BJ (cell line): ENCODE data around the gene ALKBH7. TPM values are rescaled to one million over a fixed set of nuclear protein-coding genes. Genes with fewer than 3 reads are reported as not detected.
A peak's percentile ranks its signal among the peaks of the same experiment; 100 is the strongest.
"Not testable (repeated sequence)": the region's sequence is repeated elsewhere in the genome, so short reads cannot be mapped to it uniquely, and the experiment has no call there.

Experiments
- CTCF ChIA-PET: fragments of 350-600 bp; formaldehyde crosslinking; extraction: SDS; loops from one replicate; lab custom pipeline; 2021; ENCODE audit warnings: antibody characterized with exemption, inconsistent platforms; lab: Yijun Ruan, JAX
- POLR2A ChIA-PET: fragments of 300-600 bp; sonication (Branson Sonifier 250); formaldehyde crosslinking; extraction: SDS; loops from one replicate; lab custom pipeline; 2021; ENCODE audit warnings: antibody characterized with exemption; lab: Charles Lee
- DNase-seq: peaks from one replicate; pipeline ENCODE4 v3.0.0-alpha.2; 2011; ENCODE audit warnings: low read depth
- H3K27me3 ChIP-seq: 2 replicates; pipeline ENCODE4 v1.6.0; 2011; ENCODE audit warnings: low read length; ENCODE audit not compliant: control insufficient read depth, insufficient read depth
- H3K36me3 ChIP-seq: 2 replicates; pipeline ENCODE4 v1.5.1; 2011; ENCODE audit warnings: low read length; ENCODE audit not compliant: control insufficient read depth, insufficient read depth
- H3K4me3 ChIP-seq: 2 replicates; pipeline ENCODE4 v1.5.1; 2011; ENCODE audit warnings: low read depth, mild to moderate bottlenecking, control low read depth, low read length
- polyA plus RNA-seq: library from polyadenylated mRNA; depleted of rRNA; stranded (reverse); fragments of >200 nt; gene quantifications from 2 replicates; pipeline ENCODE4 v1.2.3, GENCODE V29; 2011
- TF ChIP-seq, protein P1 (sequence below): IDR thresholded peaks from 2 replicates; pipeline ENCODE4 v1.5.1; 2011; ENCODE audit warnings: low read depth, mild to moderate bottlenecking, control low read depth, inconsistent platforms, low read length, moderate library complexity; ENCODE audit not compliant: insufficient read depth

ALKBH7 gene
- polyA plus RNA-seq, 1 experiment, result 40.9 TPM

DNA sequence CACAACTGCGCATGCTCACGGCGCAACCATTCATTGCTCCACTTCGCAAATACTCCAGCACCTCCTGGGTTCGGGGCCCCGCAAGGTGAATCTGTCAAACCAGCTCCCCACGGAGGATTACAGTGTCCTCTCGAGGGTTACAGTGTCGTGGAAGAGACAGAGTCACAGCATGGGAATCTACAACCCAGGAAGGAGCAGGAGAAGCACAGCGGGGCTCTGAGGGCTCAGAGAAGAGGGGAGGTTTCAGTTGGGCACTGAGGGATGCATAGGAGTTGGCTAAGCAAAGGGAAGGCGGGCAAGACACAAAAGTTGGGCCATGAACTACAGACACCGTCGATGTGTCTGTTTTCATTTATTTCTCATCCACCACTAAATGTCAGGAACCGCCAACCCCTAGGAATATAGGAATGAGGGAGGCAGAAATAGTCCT, 21.4 kb downstream of the ALKBH7 start:
- Histone ChIP-seq H3K27me3 (no peaks in the 10 kb centered on the region), H3K36me3 (peaks cover 5% of the 10 kb centered on the region), H3K4me3 (peak overlapping the region; percentile 91)
- TF ChIP-seq, protein P1, sequence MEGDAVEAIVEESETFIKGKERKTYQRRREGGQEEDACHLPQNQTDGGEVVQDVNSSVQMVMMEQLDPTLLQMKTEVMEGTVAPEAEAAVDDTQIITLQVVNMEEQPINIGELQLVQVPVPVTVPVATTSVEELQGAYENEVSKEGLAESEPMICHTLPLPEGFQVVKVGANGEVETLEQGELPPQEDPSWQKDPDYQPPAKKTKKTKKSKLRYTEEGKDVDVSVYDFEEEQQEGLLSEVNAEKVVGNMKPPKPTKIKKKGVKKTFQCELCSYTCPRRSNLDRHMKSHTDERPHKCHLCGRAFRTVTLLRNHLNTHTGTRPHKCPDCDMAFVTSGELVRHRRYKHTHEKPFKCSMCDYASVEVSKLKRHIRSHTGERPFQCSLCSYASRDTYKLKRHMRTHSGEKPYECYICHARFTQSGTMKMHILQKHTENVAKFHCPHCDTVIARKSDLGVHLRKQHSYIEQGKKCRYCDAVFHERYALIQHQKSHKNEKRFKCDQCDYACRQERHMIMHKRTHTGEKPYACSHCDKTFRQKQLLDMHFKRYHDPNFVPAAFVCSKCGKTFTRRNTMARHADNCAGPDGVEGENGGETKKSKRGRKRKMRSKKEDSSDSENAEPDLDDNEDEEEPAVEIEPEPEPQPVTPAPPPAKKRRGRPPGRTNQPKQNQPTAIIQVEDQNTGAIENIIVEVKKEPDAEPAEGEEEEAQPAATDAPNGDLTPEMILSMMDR, result no peak
- ChIA-PET CTCF (interaction anchor here (0.7 to 1.5 kb wide), 4 partner anchors 19 to 56 kb away, joined by 3 read pairs; partner anchors contain the start of gene KHSRP), POLR2A (interaction anchor here (0.6 kb wide), 1 partner anchor 327 kb away, joined by 5 read pairs; no protein-coding TSS in a partner anchor)
- DNase-seq, result no peak

DNA sequence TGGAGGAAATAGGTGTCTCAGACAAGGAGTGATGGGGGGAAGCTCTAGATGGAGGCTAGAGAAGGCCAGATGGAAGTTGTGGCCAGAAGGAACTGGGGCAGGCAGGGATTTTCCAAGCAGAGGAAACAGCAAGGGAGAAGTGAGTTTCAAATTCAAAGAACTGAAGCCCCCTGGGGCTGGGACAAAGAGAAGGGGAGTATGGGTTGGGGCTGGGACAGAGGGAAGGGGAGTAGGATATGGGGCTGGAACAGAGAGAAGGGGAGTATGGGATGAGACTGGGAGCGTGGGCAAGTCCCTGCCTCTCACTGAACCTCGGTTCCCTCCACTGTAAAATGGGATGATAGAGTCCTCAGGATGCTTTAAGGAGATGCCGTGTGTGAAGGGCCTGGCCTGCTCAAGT, 22.2 kb downstream of the ALKBH7 start:
- TF ChIP-seq, protein P1, result no peak
- Histone ChIP-seq H3K36me3 (0 out of 2 replicates have a peak, but pooled peaks cover 1% of the 10 kb centered on the region), H3K4me3 (no peak overlapping the region), H3K27me3 (no peaks in the 10 kb centered on the region)
- ChIA-PET POLR2A (no interaction called here), CTCF (no interaction called here)
- DNase-seq, result no peak

DNA sequence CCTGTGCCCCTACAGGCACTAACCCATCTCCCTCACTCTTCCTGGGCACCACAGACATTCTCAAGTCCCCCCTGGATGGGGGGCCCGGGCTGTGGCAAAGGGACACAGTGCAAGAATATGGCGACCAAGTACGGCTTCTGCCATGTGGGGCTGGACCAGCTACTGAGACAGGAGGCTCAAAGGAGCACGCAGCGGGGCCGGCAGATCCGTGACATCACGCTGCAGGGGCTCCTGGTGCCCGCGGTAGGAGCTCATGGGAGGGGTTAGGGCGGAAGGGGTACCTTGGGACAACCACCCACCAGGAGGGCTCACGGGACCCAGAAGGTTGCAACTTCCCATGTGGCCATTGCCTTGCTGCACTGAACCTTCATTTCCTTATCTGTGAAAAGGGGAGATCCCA, 23.7 kb downstream of the ALKBH7 start:
- DNase-seq, result no peak
- H3K27me3 ChIP-seq, result no peaks in the 10 kb centered on the region
- H3K36me3 ChIP-seq, result 0 out of 2 replicates have a peak, but pooled peaks cover 1% of the 10 kb centered on the region
- ChIA-PET CTCF (no interaction called here), POLR2A (no interaction called here)
- TF ChIP-seq, protein P1, result no peak
- no peak overlapping the region for H3K4me3 ChIP-seq

DNA sequence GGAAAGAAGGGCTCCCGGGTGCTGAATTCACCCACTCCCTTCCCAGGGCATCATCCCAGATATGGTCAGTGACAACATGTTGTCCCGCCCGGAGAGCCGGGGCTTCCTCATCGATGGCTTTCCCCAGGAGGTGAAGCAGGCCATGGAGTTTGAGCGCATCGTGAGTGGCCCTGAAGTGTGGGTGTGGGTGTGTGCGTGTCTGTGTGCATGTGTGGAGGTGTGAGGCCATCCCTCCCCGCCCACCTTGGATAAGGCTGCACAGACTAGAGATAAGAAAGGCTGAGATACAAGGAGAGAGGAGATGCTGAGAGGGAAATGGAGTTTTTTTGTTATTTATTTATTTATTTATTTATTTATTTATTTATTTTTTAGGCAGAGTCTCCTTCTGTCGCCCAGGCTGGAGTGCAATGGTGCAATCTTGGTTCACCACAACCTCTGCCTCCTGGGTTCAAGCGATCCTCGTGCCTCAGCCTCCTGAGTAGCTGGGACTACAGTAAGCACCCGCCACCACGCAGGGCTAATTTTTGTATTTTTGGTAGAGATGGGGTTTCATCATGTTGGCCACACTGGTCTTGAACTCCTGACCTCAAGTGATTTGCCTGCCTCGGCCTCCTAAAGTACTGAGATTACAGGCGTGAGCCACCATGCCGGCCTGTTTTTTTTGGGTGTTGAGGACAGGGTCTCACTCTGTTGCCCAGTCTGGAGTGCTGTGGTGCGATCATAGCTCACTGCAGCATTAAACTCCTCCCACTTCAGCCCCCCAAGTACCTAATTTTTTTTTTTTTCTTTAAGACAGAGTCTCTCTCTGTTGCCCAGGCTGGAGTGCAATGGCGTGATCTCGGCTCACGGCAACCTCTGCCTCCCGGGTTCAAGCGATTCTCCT, 27.7 kb downstream of the ALKBH7 start:
- DNase-seq, H3K36me3 ChIP-seq, POLR2A ChIA-PET, H3K27me3 ChIP-seq, H3K4me3 ChIP-seq: not testable (repeated sequence)
- CTCF ChIA-PET, result interaction anchor here (0.6 kb wide), 1 partner anchor 68 kb away, joined by 4 read pairs; no protein-coding TSS in a partner anchor

DNA sequence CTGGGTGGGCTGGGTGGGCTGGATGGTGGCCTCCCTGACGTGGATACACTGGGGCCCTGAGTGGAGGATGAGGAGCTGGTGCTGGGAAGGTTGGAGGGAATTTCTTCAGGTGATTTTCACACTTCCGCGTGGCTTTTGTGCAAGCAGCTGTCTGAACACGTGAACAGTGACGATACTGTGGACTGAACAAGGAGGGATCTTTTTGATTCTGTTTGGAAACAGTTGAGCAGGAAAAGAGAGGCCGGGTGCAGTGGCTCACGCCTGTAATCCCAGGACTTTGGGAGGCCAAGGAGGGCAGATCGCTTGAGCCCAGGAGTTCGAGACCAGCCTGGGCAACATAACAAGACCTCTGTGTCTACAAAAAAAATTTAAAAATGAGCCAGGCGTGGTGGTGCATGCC, 29.5 kb downstream of the ALKBH7 start:
- ChIA-PET POLR2A (no interaction called here), CTCF (interaction anchor here (1.2 to 1.4 kb wide), 2 partner anchors 10 to 18 kb away, joined by 4 to 5 read pairs; no protein-coding TSS in a partner anchor)
- TF ChIP-seq, protein P1, result no peak

More for the DNA sequence above, 29.5 kb downstream of the ALKBH7 start:
- no peak overlapping the region for H3K4me3 ChIP-seq
- H3K27me3 ChIP-seq, result no peaks in the 10 kb centered on the region
- no peaks in the 10 kb centered on the region for H3K36me3 ChIP-seq
- no peak for DNase-seq
